ENCODE measurements around the gene SMC6.

DNA sequence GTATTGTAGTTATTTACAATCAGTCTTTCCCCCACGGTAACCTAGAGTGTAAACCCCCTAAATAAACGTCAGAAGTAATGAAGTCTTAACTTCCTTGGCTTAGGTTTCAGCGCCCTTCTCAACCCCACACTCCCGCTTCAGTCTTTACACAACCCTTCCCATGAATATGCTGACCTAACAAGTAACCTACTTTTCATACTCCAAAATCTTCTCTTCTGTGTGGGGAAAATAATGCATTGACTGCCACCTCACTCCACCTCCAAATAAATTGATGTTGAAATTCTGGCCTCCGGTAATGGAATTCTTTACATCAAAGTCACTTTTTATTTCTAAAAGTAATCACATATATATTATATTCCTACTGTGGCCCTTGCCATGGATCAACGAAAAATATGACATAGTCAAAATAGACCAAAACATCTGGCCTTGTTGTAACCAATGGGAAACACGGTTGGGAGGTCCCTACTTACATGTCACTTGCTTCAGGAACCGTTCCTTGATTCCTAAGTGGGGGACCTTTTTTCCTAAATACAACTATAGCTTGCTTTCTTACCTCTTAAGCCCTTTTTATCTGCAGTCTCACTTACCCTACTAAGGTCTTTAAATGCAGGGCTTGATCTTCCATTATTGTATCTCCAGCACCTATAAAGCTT lies 1.3 kb upstream of the SMC6 start:
- TF ChIP-seq POLR2A (IDR thresholded peaks at IDR 0.05), result no peak
- TF ChIP-seq CTCF (IDR thresholded peaks at IDR 0.05), result no peak
